Muscle of arm (tissue), 12 donors: ENCODE data around the gene SLC32A1. TPM values are rescaled to one million over a fixed set of nuclear protein-coding genes. Genes with fewer than 3 reads are reported as not detected.

Experiments used
- DNase-seq: peaks from one replicate; pipeline ENCODE4 v3.0.0-alpha.2; 2013
- polyA plus RNA-seq, 12 donors: library from polyadenylated mRNA; unstranded; fragments of 120-200 nt; gene quantifications; one replicate each; pipeline ENCODE4 v1.2.1, GENCODE V29; 2013; ENCODE audit not compliant: insufficient read length in 12 of 12

The SLC32A1 gene
- polyA plus RNA-seq, 12 donors = 0.16 TPM; not detected in 11

DNA sequence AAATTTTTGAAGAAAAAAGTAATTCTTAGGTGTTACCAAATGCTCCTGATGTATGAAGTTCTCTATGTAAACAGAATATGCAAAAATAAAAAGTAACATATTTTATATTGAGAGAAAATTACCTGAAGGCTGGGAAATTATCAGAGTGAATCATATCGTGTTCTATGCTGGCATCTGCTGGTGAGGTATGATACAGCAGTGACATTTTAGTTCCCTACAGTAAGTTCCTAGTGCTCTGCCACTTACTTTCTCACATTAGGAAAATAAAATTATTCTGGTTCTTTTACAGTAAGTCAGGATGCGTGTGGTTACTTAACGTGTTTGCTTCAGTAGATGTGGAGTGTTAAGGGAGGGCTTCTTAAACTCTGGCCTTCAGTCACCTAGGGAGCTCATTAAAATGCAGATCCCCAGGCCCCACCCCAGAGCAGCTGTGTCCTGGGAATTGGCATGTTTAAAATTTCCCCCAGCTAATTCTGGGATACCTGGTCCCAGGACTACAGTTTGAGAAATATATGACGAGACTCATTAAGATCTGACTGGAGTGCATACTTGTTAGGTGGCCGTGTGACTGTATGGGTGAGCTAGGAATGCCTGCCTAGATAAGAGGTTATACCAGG, 27.2 kb downstream of the SLC32A1 start:
- DNase-seq = peak; percentile 35

DNA sequence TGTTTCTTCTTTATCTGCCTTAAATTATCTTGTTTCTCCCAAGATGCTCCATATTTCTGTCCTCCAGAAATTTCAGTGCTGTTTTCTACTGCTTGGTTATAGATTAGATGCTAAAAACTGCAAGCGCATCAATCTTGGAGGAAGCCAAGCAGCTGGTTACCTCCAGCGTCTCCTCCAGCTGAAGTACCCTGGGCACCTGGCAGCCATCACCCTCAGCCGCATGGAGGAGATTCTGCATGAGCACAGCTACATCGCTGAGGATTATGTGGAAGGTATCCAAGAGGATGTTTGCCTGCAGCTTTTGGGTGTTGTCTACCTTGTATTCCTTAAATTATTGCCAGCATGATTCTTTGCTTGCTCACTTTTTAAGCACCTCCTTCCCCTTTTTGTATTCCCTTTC, 27.7 kb downstream of the SLC32A1 start:
- DNase-seq = no peak

DNA sequence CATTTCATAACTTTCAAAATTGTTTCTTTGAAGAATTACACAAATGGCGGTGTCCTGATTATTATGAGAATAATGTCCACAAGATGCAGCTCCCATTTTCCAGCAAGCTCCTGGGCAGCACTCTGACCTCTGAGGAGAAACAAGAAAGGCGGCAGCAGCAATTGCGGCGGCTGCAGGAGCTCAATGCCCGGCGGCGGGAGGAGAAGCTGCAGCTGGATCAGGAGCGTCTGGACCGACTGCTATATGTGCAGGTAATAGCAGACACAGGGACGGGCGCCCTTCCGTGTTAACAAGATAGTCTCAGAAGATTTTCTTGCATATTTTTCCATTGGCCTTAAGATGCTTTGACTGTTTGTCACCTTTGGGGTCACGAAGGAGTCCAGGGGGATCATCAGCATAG, 30.6 kb downstream of the SLC32A1 start:
- no peak for DNase-seq

DNA sequence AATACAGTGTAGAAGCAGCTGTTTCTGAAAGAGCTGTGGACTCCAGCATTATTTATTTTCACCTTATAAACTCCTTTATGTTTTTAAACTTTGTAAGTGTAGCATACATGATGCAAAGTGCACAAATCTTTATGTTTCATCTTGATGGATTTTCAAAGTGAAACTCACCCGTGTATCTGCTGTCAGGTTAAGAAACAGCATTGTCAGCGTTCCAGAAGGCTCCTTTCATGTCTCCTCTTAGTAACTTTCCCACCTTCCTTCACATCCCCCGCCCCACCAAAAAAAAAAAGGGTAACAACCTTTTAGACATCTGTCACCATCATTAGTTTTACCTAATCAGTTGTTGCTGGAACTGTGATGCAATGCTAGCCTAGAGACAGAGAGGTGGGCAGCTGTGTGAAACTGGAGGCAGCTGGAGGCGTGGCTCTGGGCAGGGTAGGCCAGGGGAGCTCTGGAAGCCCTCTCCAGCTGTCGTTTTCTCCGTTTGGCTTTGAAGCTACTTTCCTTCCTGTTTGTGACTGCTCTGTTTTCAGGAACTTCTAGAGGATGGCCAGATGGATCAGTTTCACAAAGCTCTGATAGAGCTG, 31.1 kb downstream of the SLC32A1 start:
- DNase-seq = no peak

DNA sequence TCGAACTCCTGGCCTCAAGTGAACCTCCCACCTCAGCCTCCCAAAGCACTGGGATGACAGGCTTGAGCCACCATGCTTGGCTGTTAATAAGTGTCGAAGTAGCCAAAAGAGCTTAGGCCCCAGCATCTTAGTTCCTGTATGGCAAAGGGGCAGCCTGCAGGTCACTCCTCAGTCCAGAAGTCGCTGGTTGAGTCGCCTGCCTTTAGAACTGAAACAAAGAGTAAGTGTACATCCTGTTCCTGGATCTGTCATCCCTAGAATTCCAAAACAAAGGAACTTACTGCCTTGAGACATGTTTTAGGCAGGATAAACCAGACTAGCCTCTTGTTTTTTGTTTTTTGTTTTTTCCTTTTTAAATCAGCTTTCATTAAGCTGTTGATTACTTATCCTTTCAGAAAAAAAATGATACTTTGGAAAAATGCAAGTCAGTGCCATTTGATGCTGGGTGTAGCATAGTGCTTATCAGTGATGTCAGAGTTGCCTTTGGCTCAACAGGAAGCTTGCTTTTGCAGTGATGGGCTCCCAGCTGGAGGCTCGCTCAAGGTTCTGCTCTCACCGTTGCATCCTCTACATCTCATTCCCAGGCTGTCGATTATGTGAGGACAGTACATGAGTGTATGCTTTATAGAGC, 33.0 kb downstream of the SLC32A1 start:
- DNase-seq = no peak

DNA sequence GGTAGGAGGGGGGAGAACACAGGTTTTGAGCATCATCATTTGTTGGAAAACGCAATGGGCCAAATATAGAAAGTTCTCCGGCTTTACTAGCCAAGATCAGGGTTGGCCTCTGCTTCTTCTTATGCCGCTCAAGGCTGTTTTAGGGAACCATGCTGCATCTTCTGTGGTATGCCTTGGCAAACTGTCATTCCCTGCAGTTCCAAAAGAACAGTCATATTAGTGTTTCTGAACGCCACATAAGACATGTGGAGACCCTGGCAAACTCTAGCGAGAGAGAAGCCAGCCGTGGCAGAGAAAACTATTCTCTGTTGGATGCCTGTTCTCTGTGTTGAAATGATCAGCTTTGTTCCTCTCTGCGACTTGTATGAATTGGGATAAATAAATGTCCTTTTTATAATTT, 34.8 kb downstream of the SLC32A1 start:
- DNase-seq = no peak

DNA sequence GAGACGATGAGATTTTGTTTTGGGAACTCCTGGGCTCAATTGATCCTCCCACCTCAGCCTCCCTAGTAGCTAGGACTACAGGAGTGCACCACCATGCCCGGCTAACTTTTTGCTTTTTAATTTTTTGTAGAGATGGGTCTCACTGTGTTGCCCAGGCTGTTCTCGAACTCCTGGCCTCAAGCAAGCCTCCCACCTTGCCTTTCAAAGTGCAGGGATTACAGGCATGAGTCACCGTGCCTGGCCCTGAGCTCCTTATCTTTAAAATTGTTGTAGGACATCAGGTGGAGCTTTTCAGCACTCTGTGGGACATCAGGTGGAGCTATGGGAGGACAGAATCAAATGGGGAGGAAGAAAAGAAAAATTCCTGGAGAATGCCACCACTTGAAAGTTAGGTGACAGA, 36.7 kb downstream of the SLC32A1 start:
- DNase-seq = no peak

DNA sequence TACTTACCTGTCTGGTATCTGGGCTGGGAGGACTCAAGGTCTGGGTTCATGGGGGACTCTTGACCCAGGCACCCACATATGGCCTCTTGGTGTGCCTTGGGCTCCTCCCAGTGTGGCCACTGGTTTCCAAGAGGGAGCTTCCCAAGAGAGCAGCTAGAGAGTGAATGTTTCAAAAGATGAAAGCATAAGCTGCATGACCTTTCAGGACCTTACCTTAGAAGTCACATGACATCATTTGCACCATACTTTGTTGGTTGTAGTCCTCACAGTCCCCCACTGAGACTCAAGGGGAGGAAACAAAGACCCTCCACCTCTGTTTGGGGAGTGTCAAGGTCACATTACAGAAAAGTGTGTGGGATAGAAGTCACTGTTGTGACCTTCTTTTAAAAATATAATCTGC, 37.9 kb downstream of the SLC32A1 start:
- no peak for DNase-seq

DNA sequence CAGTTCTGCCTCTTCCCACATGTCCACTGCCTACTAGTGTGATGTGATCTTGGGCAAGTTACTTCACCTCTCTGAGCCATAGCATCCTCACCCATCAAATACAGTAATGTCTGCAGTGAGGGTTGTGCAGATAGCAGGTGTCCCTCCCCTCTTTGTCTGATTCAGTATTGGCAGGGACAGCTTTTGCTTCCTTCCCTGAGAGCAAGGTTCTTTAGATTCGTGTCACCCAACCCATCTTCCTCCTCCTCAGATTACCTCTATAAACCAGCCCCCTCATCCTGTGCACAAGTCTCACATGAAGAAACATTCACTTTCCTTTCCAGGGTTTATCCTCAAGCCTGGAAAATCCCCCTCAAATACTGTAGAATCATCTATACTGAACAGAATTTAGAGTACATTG, 39.3 kb downstream of the SLC32A1 start:
- no peak for DNase-seq

DNA sequence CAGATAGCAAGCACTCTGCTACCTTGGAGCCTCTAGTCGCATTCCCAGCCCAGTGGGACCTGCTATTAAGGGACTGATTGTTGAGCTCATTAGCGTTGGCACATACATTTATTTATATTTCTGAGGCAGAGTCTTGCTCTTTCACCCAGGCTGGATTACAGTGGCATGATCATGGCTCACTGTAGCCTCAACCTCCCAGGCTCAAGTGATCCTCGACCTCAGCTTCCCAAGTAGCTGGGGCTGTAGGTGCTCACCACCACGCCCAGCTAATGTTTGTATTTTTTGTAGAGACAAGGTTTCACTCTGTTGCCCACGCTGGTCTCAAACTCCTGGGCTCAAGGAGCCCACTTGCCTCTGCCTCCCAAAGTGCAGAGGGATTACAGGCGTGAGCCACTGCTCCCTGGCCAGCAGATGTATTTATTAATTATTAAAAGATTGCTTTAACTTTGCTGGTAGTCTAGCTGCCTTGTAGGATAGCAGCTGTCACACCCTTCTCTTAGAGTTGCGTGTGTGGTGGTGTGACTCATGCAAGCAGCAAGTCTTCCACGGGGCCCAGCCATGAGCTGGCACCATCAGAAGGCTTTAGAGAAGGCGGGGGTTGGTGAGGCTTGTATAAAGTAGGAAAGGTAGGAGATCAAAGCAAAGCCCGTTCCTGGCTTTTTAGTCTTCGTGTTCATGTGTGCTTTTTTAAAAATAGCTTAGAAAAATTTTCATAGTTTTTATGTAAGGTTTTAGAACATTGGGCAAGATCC, 40.5 kb downstream of the SLC32A1 start:
- no peak for DNase-seq

DNA sequence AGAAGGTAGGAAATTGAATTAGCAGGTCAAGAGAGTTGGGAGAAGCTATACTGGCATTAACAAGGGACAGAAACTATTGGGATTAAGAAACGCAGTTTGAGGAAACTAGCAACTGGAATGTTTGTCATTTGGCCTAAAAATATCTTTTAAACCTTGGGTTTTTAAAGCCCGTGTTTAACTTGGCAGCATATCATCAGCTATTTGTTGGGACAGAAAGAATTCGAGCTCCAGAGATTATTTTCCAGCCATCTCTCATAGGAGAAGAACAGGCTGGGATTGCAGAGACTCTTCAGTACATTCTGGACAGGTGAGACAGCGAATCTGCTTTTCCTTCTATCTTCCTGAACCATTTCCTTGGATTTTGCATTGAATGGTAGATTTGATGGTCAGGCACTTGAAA, 41.8 kb downstream of the SLC32A1 start:
- DNase-seq = no peak

DNA sequence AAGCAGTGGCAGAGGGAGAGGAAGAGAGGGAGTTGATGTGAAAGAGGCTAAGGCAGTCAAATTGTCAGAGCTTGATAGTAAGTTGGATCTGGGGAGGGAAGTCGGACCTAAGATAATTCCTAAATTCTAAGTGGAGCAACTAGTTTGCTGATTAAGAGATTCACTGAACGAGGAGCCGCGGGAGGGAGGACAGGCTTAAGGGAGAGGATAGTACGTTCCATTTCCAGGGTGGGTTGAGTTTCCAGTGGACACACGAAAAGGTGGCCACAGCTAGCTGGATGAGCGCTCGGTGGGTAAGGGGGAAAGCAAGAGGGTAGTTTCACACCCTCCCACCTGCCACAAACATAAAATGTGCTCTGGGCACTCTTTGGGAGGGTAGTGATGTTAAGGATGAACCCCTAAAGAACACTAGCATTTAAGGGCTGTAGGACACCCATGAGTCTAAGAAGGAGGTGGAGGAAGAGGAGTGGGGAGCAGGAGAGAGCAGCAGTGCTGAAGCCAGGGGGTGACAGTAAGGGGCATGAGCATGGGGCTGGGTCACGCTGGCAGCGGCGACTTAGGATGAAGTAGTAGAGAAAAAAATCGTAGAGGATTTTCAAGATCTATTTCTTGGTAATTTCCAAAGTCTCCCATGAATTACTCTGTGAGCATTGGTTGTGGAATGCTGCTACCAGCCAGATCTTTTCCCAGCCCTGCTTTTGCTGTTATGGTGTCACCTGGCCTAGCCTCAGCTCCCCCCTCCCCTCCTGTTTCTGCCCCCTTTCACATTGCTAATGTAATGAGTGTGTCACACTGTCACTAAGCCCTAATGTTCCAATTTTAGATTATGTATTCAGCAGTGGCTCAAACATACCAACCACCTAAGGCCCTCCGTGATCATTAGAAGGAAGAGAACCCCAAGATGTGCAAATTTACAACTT, 45.4 kb downstream of the SLC32A1 start:
- DNase-seq = no peak

DNA sequence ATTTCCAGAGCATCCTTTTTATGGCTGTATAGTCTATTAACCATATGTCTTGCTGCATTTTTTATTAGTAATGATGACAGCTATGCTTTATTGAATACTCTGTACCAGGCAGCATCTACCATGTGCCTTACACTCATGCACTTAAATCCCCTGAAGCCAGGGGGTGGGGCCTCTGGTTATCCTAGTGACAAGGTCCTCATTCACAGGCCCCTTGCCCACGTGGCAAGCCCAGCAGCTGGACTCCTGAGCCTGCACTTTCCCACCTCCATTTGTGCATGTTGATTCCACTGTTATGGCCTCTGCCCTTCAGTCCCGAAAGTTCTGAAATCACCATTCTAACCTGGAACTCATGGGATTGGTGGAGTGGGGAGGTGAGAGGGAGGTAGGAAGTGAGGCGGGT, 46.3 kb downstream of the SLC32A1 start:
- no peak for DNase-seq

DNA sequence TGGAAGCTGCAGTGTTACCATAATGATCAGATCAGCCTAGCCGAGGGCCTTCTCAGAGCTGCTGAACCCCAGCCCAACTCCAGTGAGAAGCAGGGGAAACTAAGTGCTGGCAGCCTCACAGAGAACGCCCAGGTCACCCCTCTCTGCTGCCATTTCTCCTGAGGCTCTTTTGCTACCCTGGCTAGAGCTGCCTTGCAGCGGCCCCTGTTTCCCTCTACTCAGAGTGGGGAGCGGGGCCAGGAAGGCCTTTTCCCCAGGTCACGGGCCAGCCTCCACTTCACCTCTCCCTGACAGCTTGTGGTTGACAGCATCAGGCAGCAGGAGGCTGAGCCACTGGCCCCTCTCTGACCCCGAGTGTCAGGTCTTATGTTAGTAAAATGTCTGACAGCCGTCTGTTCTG, 46.7 kb downstream of the SLC32A1 start:
- no peak for DNase-seq

DNA sequence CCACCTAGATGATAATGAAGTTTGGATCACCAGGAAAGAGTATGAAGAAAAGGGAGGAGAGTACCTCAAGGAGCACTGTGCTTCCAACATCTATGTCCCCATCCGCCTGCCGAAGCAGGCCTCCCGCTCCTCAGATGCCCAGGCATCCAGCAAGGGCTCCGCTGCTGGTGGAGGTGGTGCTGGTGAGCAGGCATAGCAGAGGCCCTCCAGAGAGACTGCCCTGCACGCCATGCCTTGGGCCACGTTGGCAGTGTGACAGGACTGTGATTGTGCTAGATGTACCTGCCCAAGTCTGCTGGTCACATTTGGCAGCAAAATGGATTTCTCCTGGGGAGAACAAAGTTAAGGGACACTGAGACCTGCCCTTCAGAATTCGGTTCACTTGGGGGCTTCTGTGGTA, 47.3 kb downstream of the SLC32A1 start:
- DNase-seq = no peak

DNA sequence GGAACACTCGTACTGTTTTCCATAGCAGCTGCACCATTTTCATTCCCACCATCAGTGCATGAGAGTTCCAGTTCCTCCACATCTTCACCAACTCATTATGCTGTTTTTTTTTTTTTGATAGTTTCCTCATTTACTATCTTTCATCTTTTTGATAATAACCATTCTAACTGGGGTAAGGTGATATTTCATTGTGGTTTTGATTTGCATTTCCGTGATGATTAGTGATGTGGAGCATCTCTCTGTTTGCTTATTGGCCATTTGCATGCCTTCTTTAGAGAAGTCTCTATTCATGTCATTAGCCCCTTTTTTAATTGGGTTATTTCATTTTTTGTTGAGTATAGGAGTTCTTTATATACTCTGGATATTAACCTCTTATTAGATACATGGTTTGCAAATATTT, 49.9 kb downstream of the SLC32A1 start:
- no peak for DNase-seq

DNA sequence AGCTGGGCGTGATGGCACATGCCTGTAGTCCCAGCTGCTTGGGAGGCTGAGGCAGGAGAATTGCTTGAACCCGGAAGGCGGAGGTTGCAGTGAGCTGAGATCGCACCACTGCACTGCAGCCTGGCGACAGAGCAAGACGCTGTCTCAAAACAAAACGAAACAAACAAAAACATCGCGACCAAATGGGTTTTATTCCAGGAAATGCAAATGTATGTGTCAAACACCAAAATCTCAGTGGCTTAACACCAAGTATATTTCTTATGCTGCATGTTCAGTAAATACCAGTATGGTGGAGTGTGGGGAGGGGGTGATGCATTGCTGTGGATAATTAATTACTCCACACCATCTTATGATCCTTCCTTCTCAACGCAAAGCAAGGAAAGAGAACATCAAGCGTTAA, 52.1 kb downstream of the SLC32A1 start:
- no peak for DNase-seq
